ENCODE results near the gene MCF2.

Gene MCF2

GRCh38 chrX:139596068-139596467, 111.9 kb downstream of the MCF2 start:
- no peak for DNase-seq

- no peak for DNase-seq
Measured at GRCh38 chrX:139585613-139586012, 122.4 kb downstream of the MCF2 start.

GRCh38 chrX:139581068-139581467, 126.9 kb downstream of the MCF2 start:
- no peak for DNase-seq

GRCh38 chrX:139566981-139567380, 141.0 kb downstream of the MCF2 start:
- DNase-seq = no peak

- no peak for DNase-seq
Measured at GRCh38 chrX:139563251-139563650, 144.7 kb downstream of the MCF2 start.

- DNase-seq = no peak
Measured at GRCh38 chrX:139560221-139560620, 147.7 kb downstream of the MCF2 start.

- no peak for DNase-seq
Measured at GRCh38 chrX:139559383-139560042, 148.5 kb downstream of the MCF2 start.

- no peak for DNase-seq
Measured at GRCh38 chrX:139554991-139555675, 152.8 kb downstream of the MCF2 start.

GRCh38 chrX:139554376-139554775, 153.6 kb downstream of the MCF2 start:
- DNase-seq = no peak

- no peak for DNase-seq
Measured at GRCh38 chrX:139544591-139544990, 163.4 kb downstream of the MCF2 start.

- DNase-seq = no peak
Measured at GRCh38 chrX:139543920-139544319, 164.0 kb downstream of the MCF2 start.

- no peak for DNase-seq
Measured at GRCh38 chrX:139542652-139543051, 165.3 kb downstream of the MCF2 start.

- DNase-seq = no peak
Measured at GRCh38 chrX:139538907-139539790, 168.8 kb downstream of the MCF2 start.

- DNase-seq = no peak
Measured at GRCh38 chrX:139533444-139533843, 174.5 kb downstream of the MCF2 start.

- DNase-seq = no peak
Measured at GRCh38 chrX:139532834-139533233, 175.1 kb downstream of the MCF2 start.
